ENCODE data around the gene THSD4. TPM values are rescaled to one million over a fixed set of nuclear protein-coding genes. Genes with fewer than 3 reads are reported as not detected.

Gene THSD4
- polyA plus RNA-seq, 1 donor from 2014 or later: 0.46 TPM

GRCh38 chr15:71484080-71484479 lies 368.8 kb downstream of the THSD4 start:
- no peak overlapping the region for H3K9ac ChIP-seq (ENCODE audit: low read length)
- H3K36me3 ChIP-seq (ENCODE audit: insufficient read depth, low read length): no peaks in the 10 kb centered on the region
- no peak overlapping the region for H3K27ac ChIP-seq (ENCODE audit: low read length)
- no peaks in the 10 kb centered on the region for H3K9me3 ChIP-seq (ENCODE audit: low read length)
- TF ChIP-seq TAF1 (IDR thresholded peaks at IDR 0.05; ENCODE audit: low read depth) (no peak), EZH2 (IDR thresholded peaks at IDR 0.05; ENCODE audit: borderline replicate concordance, insufficient read depth, low read length, poor library complexity, severe bottlenecking) (no peak), SMC3 (conservative IDR thresholded peaks at IDR 0.05; ENCODE audit: poor library complexity) (no peak), POLR2AphosphoS5 (IDR thresholded peaks at IDR 0.05) (no peak), RAD21 (conservative IDR thresholded peaks at IDR 0.05) (no peak), EP300 (conservative IDR thresholded peaks at IDR 0.05; ENCODE audit: poor library complexity, severe bottlenecking) (no peak), REST (IDR thresholded peaks at IDR 0.05; ENCODE audit: borderline replicate concordance) (no peak), MXI1 (conservative IDR thresholded peaks at IDR 0.05; ENCODE audit: poor library complexity, severe bottlenecking) (no peak)
- TF ChIP-seq, protein P1, sequence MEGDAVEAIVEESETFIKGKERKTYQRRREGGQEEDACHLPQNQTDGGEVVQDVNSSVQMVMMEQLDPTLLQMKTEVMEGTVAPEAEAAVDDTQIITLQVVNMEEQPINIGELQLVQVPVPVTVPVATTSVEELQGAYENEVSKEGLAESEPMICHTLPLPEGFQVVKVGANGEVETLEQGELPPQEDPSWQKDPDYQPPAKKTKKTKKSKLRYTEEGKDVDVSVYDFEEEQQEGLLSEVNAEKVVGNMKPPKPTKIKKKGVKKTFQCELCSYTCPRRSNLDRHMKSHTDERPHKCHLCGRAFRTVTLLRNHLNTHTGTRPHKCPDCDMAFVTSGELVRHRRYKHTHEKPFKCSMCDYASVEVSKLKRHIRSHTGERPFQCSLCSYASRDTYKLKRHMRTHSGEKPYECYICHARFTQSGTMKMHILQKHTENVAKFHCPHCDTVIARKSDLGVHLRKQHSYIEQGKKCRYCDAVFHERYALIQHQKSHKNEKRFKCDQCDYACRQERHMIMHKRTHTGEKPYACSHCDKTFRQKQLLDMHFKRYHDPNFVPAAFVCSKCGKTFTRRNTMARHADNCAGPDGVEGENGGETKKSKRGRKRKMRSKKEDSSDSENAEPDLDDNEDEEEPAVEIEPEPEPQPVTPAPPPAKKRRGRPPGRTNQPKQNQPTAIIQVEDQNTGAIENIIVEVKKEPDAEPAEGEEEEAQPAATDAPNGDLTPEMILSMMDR (IDR thresholded peaks at IDR 0.05; ENCODE audit: poor library complexity, severe bottlenecking): no peak
- H4K20me1 ChIP-seq (ENCODE audit: insufficient read depth): no peaks in the 10 kb centered on the region
- H2AFZ ChIP-seq (ENCODE audit: low read depth, low read length): no peak overlapping the region
- no peak overlapping the region for H3K4me2 ChIP-seq (ENCODE audit: low read length)
- no peaks in the 10 kb centered on the region for H3K79me2 ChIP-seq (replicated peaks; ENCODE audit: insufficient read depth, low read length)
- H3F3A ChIP-seq (ENCODE audit: insufficient read depth, low read length, poor library complexity, severe bottlenecking): no peaks in the 10 kb centered on the region
- H3K4me3 ChIP-seq (ENCODE audit: low read length): no peak overlapping the region
- no peaks in the 10 kb centered on the region for H3K9me2 ChIP-seq (ENCODE audit: insufficient read depth, low read length)
- H3K27me3 ChIP-seq (ENCODE audit: insufficient read depth, low read depth, low read length): no peaks in the 10 kb centered on the region

DNA sequence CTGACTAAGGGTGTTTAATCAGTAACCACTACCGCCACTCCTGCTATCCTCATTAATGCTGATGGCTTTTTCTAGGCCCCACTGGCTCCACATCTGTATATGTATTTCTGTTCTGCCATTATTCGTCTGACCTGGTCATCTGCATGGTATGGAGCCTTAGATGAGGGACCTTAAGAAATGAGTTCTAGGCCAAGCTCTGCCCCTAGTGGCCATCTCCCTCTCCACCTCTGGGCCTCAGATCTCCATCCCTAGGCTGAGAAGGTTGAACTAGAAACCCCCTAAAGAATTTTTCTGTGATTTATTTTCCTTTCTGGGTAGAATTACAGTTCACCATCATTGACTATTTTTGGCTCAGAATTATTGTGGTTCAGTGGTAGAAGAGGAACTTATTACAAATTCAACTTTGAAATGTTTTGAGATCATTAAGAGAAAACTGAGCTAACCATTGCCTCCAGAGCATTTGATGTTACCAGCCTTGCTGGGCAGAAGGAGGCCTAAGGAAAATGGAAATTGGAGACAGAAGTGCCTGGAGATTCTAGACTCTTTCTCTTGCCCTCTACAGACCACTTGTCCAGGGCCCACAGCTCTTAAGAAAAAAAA lies 369.9 kb downstream of the THSD4 start:
- Histone ChIP-seq H3K4me2 (ENCODE audit: low read length) (no peak overlapping the region), H3K79me2 (replicated peaks; ENCODE audit: insufficient read depth, low read length) (no peaks in the 10 kb centered on the region), H3F3A (ENCODE audit: insufficient read depth, low read length, poor library complexity, severe bottlenecking) (no peaks in the 10 kb centered on the region), H3K27ac (ENCODE audit: low read length) (no peak overlapping the region), H3K27me3 (ENCODE audit: insufficient read depth, low read depth, low read length) (no peaks in the 10 kb centered on the region), H3K9ac (ENCODE audit: low read length) (no peak overlapping the region), H3K4me3 (ENCODE audit: low read length) (no peak overlapping the region), H3K9me2 (ENCODE audit: insufficient read depth, low read length) (no peaks in the 10 kb centered on the region), H2AFZ (ENCODE audit: low read depth, low read length) (no peak overlapping the region), H3K9me3 (ENCODE audit: low read length) (no peaks in the 10 kb centered on the region), H3K36me3 (ENCODE audit: insufficient read depth, low read length) (no peaks in the 10 kb centered on the region), H4K20me1 (ENCODE audit: insufficient read depth) (no peaks in the 10 kb centered on the region)
- TF ChIP-seq, protein P1 (IDR thresholded peaks at IDR 0.05; ENCODE audit: poor library complexity, severe bottlenecking): no peak
- TF ChIP-seq SMC3 (conservative IDR thresholded peaks at IDR 0.05; ENCODE audit: poor library complexity) (no peak), EZH2 (IDR thresholded peaks at IDR 0.05; ENCODE audit: borderline replicate concordance, insufficient read depth, low read length, poor library complexity, severe bottlenecking) (no peak), POLR2AphosphoS5 (IDR thresholded peaks at IDR 0.05) (no peak), MXI1 (conservative IDR thresholded peaks at IDR 0.05; ENCODE audit: poor library complexity, severe bottlenecking) (no peak), RAD21 (conservative IDR thresholded peaks at IDR 0.05) (no peak), REST (IDR thresholded peaks at IDR 0.05; ENCODE audit: borderline replicate concordance) (no peak), TAF1 (IDR thresholded peaks at IDR 0.05; ENCODE audit: low read depth) (no peak), EP300 (conservative IDR thresholded peaks at IDR 0.05; ENCODE audit: poor library complexity, severe bottlenecking) (no peak)

Data from neural cell (in vitro differentiated cells).